Lower lobe of right lung (tissue), 2 donors: ENCODE measurements around the gene MARCHF2. TPM values are rescaled to one million over a fixed set of nuclear protein-coding genes. Genes with fewer than 3 reads are reported as not detected.

Source experiments
- ATAC-seq, 2 donors: fragments of 200-7000 bp; cut with Tn5 transposase; one replicate each; pipeline ENCODE4 v1.9.1; 2020 to 2022; ENCODE audit warnings: mild to moderate bottlenecking in 2 of 2, moderate library complexity in 2 of 2
- DNase-seq: peaks from one replicate; pipeline ENCODE4 v3.0.0-alpha.2; 2020
- H3K27ac ChIP-seq: fragments of 200-600 bp; one replicate; pipeline ENCODE4 v1.8.0; 2022
- H3K27me3 ChIP-seq: fragments of 200-600 bp; one replicate; pipeline ENCODE4 v1.8.0; 2022; ENCODE audit warnings: low read depth
- H3K36me3 ChIP-seq: fragments of 200-600 bp; one replicate; pipeline ENCODE4 v1.8.0; 2022; ENCODE audit warnings: mild to moderate bottlenecking
- H3K4me1 ChIP-seq: fragments of 200-600 bp; one replicate; pipeline ENCODE4 v1.8.0; 2022
- H3K4me3 ChIP-seq: fragments of 200-600 bp; one replicate; pipeline ENCODE4 v1.8.0; 2022; ENCODE audit warnings: mild to moderate bottlenecking
- H3K9me3 ChIP-seq: fragments of 200-600 bp; one replicate; pipeline ENCODE4 v1.8.0; 2022
- intact Hi-C: fragments of 100-400 bp; cut with DNase I; formaldehyde crosslinking; loops from one replicate; pipeline ENCODE4 v1.11.0; 2022
- total RNA-seq: library from RNA; stranded (reverse); fragmentation: NEBNext Ultra II Directional; extraction: Animal tissue kit (Norgen Biotek cat#: 25700); gene quantifications from one replicate; pipeline ENCODE4 v1.2.1, GENCODE V29; 2021
- TF ChIP-seq, protein P1 (sequence below): fragments of 200-600 bp; IDR thresholded peaks from one replicate; pipeline ENCODE4 v1.8.0; 2022; ENCODE audit warnings: antibody characterized with exemption, mild to moderate bottlenecking
- donor health status: DM: no; HTN: yes; CAD: no; lungs with severe emphysema.

MARCHF2 gene
- total RNA-seq, 1 donor from 2014 or later: 60.1 TPM

DNA sequence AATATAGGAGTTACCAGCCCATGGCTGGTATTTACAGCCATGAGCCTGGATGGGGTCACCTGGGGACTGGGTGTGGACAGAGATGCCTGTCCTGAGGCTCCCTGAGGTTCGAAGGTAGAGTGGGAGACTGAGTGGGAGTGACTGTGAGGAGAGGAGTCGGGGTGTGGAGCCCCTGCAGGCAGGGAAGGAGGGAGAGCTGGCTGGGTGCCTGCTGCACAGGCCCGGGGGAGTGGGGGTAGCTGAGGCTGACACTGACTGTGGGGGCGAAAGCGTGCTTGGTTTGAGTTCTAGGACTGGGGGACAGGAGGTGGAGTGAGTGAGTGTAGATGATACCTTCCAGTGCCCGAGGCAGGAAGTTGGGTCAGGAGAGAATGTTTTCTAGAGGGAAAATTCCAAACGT, 15.8 kb upstream of the MARCHF2 start:
- DNase-seq (no peak), ATAC-seq (no peak)
- H3K36me3 ChIP-seq: peaks cover 30% of the 10 kb centered on the region
- H3K9me3 ChIP-seq: no peaks in the 10 kb centered on the region
- H3K27me3 ChIP-seq: no peaks in the 10 kb centered on the region
- TF ChIP-seq, protein P1, sequence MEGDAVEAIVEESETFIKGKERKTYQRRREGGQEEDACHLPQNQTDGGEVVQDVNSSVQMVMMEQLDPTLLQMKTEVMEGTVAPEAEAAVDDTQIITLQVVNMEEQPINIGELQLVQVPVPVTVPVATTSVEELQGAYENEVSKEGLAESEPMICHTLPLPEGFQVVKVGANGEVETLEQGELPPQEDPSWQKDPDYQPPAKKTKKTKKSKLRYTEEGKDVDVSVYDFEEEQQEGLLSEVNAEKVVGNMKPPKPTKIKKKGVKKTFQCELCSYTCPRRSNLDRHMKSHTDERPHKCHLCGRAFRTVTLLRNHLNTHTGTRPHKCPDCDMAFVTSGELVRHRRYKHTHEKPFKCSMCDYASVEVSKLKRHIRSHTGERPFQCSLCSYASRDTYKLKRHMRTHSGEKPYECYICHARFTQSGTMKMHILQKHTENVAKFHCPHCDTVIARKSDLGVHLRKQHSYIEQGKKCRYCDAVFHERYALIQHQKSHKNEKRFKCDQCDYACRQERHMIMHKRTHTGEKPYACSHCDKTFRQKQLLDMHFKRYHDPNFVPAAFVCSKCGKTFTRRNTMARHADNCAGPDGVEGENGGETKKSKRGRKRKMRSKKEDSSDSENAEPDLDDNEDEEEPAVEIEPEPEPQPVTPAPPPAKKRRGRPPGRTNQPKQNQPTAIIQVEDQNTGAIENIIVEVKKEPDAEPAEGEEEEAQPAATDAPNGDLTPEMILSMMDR: no peak
- intact Hi-C loops: no loop called here
- H3K4me3 ChIP-seq: no peak overlapping the region
- peak overlapping the region; percentile 31 for H3K27ac ChIP-seq
- peaks cover 57% of the 10 kb centered on the region for H3K4me1 ChIP-seq

DNA sequence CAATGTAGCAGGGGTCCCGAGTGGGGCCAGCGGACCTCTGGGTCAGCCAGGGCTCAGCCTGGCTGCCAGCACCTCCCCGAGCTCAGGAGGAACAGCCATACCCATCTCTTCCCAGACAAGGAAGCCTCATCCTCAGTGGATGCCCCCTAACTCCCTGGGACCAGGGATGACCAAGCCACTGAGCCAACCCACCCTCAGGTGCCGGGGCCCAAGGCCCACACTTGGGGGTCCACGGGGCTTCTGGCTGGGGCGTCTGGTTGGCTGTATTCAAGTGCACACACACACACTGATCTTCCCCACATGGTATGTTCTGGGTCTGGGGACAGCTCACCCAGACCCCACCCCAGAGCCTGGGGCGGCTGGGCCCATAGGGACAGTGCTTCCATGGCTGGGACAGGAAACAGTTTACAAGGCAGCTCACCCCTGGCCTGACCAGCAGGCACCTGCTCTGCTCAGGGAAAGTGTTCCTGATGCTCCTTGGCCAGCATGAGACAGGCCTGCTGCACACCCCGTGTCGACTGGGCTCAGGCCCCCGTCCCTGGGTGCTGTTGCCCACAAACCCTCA, 15.3 kb upstream of the MARCHF2 start:
- Histone ChIP-seq H3K4me3 (no peak overlapping the region), H3K27ac (no peak overlapping the region), H3K36me3 (peaks cover 35% of the 10 kb centered on the region), H3K4me1 (peaks cover 51% of the 10 kb centered on the region), H3K9me3 (no peaks in the 10 kb centered on the region), H3K27me3 (no peaks in the 10 kb centered on the region)
- TF ChIP-seq, protein P1: no peak
- DNase-seq (no peak), ATAC-seq (no peak)
- intact Hi-C loops: no loop called here

DNA sequence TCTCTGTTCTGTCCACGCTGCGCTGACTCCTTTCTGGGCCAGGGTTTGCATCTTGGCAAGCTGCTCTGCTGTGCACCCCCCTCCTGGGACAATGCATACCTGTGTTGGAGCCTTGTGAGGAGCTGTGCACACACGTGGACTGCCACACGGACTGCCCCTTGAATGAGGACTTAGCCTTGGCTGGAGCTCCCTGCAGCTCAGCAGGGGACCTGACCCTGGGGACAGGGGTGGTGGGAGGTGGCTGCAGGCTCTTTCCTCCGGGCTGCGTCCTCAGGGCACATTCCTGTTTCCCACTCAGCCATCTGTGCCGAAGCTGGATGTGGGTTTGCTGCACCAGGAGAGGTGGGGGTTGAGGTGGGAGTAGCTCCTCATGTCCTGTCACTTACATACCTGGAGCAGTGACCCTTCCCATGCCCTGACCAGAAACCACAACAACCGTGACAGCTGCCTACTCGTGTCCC, 14.8 kb upstream of the MARCHF2 start:
- Histone ChIP-seq H3K9me3 (no peaks in the 10 kb centered on the region), H3K36me3 (peaks cover 40% of the 10 kb centered on the region), H3K27me3 (no peaks in the 10 kb centered on the region), H3K27ac (no peak overlapping the region), H3K4me3 (no peak overlapping the region), H3K4me1 (peaks cover 46% of the 10 kb centered on the region)
- intact Hi-C loops: no loop called here
- no peak for DNase-seq
- TF ChIP-seq, protein P1: no peak
- ATAC-seq: no peak

DNA sequence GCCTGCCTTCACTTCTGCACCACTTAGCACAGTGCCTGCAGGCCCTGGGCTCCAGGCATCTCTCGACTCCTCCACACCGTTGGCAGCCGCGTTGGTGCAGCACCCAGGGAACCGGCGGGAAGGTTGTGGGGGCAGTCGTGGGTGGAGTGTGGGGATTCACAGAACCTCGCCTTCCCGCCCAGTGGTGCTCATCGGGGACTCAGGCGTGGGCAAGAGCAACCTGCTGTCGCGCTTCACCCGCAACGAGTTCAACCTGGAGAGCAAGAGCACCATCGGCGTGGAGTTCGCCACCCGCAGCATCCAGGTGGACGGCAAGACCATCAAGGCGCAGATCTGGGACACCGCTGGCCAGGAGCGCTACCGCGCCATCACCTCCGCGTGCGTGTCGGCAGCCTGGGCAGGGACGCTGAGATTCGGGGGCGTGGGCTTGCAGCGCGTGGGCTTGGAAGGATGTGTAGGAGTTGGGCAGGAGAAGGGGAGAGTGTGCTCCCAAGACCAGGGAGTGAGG, 13.4 kb upstream of the MARCHF2 start:
- Histone ChIP-seq H3K27me3 (no peaks in the 10 kb centered on the region), H3K36me3 (peaks cover 54% of the 10 kb centered on the region), H3K9me3 (no peaks in the 10 kb centered on the region), H3K4me1 (peaks cover 32% of the 10 kb centered on the region), H3K4me3 (no peak overlapping the region), H3K27ac (no peak overlapping the region)
- TF ChIP-seq, protein P1: no peak
- ATAC-seq: no peak
- intact Hi-C loops: no loop called here
- no peak for DNase-seq

DNA sequence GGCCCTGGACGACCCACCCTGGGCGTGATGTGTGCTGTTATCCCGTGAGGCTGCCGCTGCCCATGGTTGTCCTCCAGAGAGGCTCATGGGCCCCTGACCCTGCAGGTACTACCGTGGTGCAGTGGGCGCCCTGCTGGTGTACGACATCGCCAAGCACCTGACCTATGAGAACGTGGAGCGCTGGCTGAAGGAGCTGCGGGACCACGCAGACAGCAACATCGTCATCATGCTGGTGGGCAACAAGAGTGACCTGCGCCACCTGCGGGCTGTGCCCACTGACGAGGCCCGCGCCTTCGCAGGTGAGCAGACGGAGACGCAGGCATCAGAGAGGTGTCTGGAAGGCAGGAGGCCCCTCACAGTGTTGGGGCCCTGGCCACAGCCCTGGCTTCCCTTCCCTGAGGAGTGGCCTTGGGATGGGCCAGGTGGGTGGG, 11.1 kb upstream of the MARCHF2 start:
- TF ChIP-seq, protein P1: no peak
- no peaks in the 10 kb centered on the region for H3K27me3 ChIP-seq
- peaks cover 10% of the 10 kb centered on the region for H3K4me1 ChIP-seq
- H3K27ac ChIP-seq: no peak overlapping the region
- DNase-seq (peak; percentile 41), ATAC-seq (no peak)
- no peak overlapping the region for H3K4me3 ChIP-seq
- peaks cover 63% of the 10 kb centered on the region for H3K36me3 ChIP-seq
- no peaks in the 10 kb centered on the region for H3K9me3 ChIP-seq
- intact Hi-C loops: no loop called here
